ENCODE measurements around the gene TEX9. TPM values are rescaled to one million over a fixed set of nuclear protein-coding genes. Genes with fewer than 3 reads are reported as not detected.

TEX9 gene
- total RNA-seq, 1 donor from 2014 or later, result 7.0 TPM

- no peaks in the 10 kb centered on the region for H3K36me3 ChIP-seq
- no peaks in the 10 kb centered on the region for H3K9me3 ChIP-seq
- H3K4me1 ChIP-seq, result no peaks in the 10 kb centered on the region
- DNase-seq (no peak), ATAC-seq (no peak)
- H3K27me3 ChIP-seq, result no peaks in the 10 kb centered on the region
- H3K4me3 ChIP-seq, result no peak overlapping the region
- H3K27ac ChIP-seq, result no peak overlapping the region
- intact Hi-C loops (cut with DNase I), result no loop called here
- TF ChIP-seq CTCF (IDR thresholded peaks at IDR 0.05), result no peak
Measured at GRCh38 chr15:56325186-56325585, 40.0 kb upstream of the TEX9 start.

- no peak for TF ChIP-seq CTCF (IDR thresholded peaks at IDR 0.05)
- DNase-seq (no peak), ATAC-seq (no peak)
- no peaks in the 10 kb centered on the region for H3K27me3 ChIP-seq
- H3K4me3 ChIP-seq, result no peak overlapping the region
- intact Hi-C loops (cut with DNase I), result no loop called here
- H3K27ac ChIP-seq, result no peak overlapping the region
- no peaks in the 10 kb centered on the region for H3K4me1 ChIP-seq
- H3K9me3 ChIP-seq, result no peaks in the 10 kb centered on the region
- no peaks in the 10 kb centered on the region for H3K36me3 ChIP-seq
Measured at GRCh38 chr15:56327721-56328502, 37.3 kb upstream of the TEX9 start.

GRCh38 chr15:56337084-56337725 is 28.0 kb upstream of the TEX9 start:
- no peak for ATAC-seq
- no peaks in the 10 kb centered on the region for H3K9me3 ChIP-seq
- H3K4me3 ChIP-seq, result no peak overlapping the region
- no peak for DNase-seq
- no peaks in the 10 kb centered on the region for H3K36me3 ChIP-seq
- H3K27ac ChIP-seq, result no peak overlapping the region
- no peaks in the 10 kb centered on the region for H3K27me3 ChIP-seq
- no peaks in the 10 kb centered on the region for H3K4me1 ChIP-seq
- intact Hi-C loops (cut with DNase I), result no loop called here
- no peak for TF ChIP-seq CTCF (IDR thresholded peaks at IDR 0.05)

GRCh38 chr15:56339594-56339993 is 25.6 kb upstream of the TEX9 start:
- H3K27me3 ChIP-seq, result no peaks in the 10 kb centered on the region
- no peaks in the 10 kb centered on the region for H3K36me3 ChIP-seq
- TF ChIP-seq CTCF (IDR thresholded peaks at IDR 0.05), result no peak
- H3K4me3 ChIP-seq, result no peak overlapping the region
- H3K9me3 ChIP-seq, result no peaks in the 10 kb centered on the region
- intact Hi-C loops (cut with DNase I), result no loop called here
- no peaks in the 10 kb centered on the region for H3K4me1 ChIP-seq
- DNase-seq (no peak), ATAC-seq (no peak)
- H3K27ac ChIP-seq, result no peak overlapping the region

- intact Hi-C loops (cut with DNase I), result no loop called here
- no peak overlapping the region for H3K4me3 ChIP-seq
- no peaks in the 10 kb centered on the region for H3K27me3 ChIP-seq
- H3K36me3 ChIP-seq, result no peaks in the 10 kb centered on the region
- H3K27ac ChIP-seq, result no peak overlapping the region
- ATAC-seq (no peak), DNase-seq (no peak)
- no peaks in the 10 kb centered on the region for H3K4me1 ChIP-seq
- H3K9me3 ChIP-seq, result no peaks in the 10 kb centered on the region
- TF ChIP-seq CTCF (IDR thresholded peaks at IDR 0.05), result no peak
Measured at GRCh38 chr15:56341201-56341600, 24.0 kb upstream of the TEX9 start.

All from upper lobe of right lung (tissue), 1 donor.